DND-41 (cell line): ENCODE measurements around the gene TMEM198.
A peak's percentile ranks its signal among the peaks of the same experiment; 100 is the strongest.

Source experiments
- CTCF ChIP-seq: IDR thresholded peaks from 2 replicates; pipeline ENCODE4 v1.5.1; 2012; ENCODE audit warnings: borderline replicate concordance, low read length, moderate library complexity, mild to moderate bottlenecking; ENCODE audit not compliant: poor library complexity, severe bottlenecking; ENCODE audit errors: extremely low read depth
- EZH2 ChIP-seq: IDR thresholded peaks from 3 replicates; pipeline ENCODE4 v1.6.1; 2012; ENCODE audit warnings: borderline replicate concordance, low read depth, mild to moderate bottlenecking, moderate library complexity, low read length, inconsistent platforms; ENCODE audit not compliant: severe bottlenecking

GRCh38 chr2:219560037-219560892 is 16.4 kb downstream of the TMEM198 start:
- TF ChIP-seq CTCF (peak; percentile 63), EZH2 (no peak)
